GM08714 (cell line): ENCODE results near the gene VPS39.

Experiments used
- H3K4me3 ChIP-seq: fragments of 200-500 bp; sonication (Bioruptor generic); 2 replicates; pipeline ENCODE4 v1.5.1; 2014; ENCODE audit warnings: mild to moderate bottlenecking, low read length, inconsistent platforms
- ZNF274 ChIP-seq: IDR thresholded peaks from 2 replicates; pipeline ENCODE4 v1.6.1; 2012; ENCODE audit warnings: mild to moderate bottlenecking, low read depth, low read length

Gene VPS39

DNA sequence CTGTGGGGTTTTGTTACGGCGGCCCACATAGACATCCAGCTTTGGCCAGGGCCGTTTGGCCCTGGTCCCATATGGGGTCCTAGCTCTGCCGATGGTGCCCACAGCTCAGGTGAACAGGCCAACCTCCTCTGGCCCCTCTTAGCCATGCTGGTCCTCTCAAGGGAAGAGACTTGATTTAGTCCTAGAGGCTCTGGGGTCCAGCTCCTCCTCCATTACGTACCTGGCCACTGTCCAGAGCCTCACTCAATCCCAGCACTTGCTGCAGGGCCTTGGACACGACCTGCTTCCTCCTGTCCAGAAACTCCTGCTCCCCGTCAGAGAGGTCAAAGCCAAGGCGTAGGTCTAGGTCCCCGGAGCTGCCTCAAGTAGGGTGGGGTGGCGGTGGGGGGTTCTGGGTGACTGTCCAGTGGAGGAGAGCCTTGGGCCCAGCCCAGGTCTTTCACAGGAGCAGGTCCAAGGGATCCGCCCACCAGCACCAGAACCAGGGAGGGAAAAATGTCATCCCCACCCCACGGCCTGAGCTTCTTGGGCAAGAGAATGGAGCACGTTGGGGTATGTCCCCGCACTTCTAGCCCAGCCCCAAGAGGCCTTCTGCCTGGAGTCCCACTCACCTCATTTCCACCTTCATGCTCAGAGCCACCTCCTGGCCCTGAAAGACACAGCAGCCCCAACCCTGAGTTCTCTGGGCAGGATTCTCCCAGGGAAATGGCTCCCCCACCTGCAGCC is 58.4 kb downstream of the VPS39 start:
- H3K4me3 ChIP-seq, result no peak overlapping the region
- TF ChIP-seq ZNF274, result no peak

DNA sequence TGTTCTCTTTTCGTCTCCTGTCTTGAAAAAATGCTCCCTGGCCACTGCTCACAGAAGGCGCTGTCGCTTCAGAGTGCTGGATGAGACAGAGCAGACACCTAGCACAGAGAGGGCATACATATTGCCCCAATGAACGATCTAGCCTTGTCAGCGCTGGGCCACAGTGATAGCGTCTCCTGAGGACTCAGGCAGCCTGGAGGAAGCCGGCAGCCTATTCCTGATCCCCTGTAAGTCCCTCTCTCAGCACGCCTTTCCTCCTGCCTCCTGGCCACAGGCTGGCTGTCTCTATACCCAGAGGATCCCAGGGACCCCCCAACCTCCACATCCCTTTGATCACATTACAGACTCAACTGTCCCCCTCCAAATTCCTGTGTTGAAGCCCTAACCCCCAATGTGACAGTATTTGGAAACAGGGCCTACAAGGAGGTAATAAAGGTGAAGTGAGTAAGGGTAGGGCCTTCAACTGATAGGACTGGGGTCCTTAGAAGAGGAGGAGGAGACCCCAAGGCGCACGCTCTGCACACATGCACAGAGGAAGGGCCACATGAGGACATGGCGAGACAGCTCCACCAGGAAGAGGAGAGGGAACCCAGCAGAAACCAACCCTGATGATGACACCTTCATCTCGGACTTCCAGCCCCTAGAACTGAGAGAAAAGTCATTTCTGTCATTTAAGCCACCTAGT is 59.2 kb downstream of the VPS39 start:
- TF ChIP-seq ZNF274, result no peak
- H3K4me3 ChIP-seq, result no peak overlapping the region

DNA sequence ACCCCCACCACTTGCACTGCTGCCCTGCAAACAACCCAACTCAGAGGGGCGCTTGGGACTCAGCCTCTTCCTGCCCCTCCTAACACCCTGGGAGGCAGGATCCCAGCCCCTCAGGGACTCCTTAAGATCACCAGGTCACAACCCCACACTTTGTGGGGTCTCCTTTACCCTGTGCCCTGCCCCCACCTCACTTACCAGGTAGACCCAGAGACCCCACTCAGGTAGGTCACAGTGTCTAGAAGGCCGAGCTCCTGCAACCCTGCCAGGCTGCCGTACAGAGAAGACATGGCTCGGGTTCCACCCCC is 60.7 kb downstream of the VPS39 start:
- TF ChIP-seq ZNF274, result no peak
- no peak overlapping the region for H3K4me3 ChIP-seq

DNA sequence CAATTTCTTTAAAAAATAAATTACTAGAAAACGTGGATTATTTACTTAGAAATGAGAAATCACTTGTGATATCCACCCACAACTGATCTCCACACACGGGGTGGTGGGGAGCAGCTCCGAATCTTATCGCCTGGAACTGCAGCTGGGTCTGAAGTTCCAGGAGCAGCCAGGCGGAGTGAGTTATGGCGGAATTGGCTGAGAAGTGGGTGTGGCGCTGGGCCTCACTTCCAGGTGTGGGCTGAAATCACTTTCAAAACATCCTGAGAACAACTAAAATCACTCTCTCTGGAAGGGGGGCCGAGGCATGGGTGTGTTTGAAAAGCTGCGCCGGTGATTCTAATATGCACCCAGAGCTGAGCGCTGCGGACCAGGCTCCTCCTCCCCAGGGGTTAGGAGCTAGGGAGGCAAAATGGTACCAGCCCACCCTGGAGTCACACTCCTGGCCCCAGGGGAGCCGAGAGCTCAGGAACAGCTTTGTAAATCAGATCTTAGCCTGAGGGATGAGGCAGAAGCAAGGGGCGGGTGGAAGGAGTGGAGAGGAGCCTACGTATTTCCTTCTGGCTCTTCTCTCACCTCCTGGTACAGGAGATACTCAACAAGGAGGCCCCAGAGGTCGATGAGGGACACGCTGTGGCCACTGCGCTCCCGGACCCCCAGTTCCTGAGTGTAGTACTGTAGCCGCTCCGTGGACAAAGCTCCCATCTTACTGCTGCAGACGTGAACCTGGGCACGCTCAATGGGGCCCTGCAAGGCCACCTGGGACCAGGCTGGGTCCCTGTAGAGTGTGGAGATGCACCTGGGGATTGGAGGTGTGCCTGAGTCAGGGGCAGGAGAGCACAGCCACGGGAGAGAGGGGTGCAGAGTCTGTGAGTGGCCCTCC is 61.3 kb downstream of the VPS39 start:
- TF ChIP-seq ZNF274, result no peak
- no peak overlapping the region for H3K4me3 ChIP-seq

DNA sequence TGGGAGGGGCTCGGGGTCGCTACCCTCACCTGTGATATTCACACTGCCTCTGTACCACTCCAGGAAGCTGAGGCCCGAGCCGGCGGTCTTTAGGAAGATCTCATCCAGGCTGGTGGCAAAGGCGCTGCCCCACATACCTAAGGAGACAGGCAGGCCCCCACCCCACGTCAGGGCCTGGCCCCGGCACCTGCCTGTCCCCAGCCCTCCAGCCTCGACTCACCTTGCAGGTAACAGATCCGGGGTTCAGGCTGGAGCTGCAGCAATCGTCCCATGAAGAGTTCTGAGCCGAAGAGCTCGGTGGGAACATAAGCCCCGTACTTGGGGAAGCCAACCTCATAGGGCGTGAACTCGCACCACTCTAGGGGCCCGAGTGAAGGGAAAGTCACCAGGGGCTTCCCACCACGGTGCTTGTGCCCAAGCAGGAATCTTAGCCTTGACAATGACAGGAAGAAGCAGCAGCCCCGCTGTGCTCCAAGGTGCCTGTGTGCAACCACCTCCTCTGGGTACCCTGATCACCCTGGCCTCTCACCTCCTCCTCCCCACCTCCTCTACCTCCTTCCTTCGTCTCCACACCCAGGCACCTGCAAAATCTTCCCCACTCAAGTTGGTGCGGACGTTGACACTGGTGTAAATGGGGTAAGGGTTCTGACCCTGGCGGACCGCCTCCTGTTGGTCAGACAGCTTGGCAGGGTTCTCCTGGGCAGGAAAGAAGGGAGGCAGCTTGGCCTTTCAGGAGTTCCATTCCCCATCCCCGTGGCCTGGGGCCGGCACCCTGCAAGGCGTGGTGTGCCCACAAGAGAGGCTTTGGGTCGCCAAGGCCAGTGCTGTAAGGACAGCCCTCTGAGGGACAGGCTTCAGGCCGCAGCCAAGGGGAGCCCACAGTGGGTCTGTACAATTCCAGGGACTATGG is 62.3 kb downstream of the VPS39 start:
- TF ChIP-seq ZNF274, result no peak
- no peak overlapping the region for H3K4me3 ChIP-seq

DNA sequence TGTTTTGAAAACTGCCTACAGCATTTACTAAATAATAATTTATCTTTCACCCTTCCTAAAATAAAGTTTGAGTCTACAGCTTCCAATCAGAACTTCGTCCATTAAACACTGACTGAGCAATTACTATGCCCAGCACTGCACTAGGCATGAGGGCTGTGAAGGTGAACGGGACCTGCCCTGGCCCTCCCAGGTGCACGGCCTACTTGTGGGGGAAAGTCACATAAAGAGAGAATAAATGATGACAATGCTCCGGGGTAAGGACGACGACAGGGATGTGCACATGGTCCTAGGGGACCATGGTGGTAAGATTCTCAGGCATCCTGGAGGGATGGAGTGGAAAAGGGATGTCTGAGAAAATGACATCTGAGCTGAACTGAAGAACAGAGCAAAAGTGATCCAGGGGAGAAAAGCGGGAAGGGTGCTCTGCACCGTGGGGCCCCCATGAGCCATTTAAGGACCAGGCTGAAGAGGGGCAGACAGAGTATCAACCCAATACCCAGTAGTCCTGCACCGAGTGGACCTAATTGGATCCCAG is 63.2 kb downstream of the VPS39 start:
- TF ChIP-seq ZNF274, result no peak
- no peak overlapping the region for H3K4me3 ChIP-seq

DNA sequence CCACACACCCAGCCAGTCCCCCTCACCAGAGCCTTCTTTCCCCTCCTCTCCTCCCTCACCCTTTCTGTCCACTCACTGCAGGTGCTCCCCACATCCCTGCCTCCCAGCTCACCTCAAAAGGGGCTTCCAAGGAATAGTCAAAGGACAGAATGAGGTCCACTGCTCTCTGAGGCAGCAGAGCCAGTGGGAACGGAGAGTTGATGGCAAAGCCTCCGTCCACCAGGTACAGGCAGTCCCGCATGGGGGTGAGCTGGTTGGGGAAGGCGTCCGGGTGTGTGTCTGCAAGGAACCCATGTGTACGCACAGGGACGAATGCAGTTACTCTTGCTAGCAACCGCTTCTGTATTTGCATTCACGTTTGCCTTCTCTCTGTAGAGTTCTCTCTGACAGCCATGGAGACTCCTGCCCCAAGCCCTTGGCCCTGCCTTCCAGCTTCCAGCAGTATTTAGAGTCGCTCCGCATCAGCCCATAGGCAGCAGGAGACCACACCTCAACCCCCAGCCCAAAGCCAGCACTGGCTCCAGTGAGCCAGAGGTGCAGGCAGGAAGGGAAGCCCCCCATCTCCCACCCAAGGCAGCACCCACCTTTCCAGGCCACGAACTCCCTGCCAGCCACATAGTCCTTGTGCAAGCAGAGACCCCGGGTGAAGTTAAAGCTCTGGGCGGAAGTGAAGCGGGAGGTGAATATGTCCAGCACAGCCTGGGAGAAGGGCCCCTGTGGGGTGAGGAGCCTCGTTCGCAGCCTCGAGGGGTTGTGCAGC is 64.1 kb downstream of the VPS39 start:
- no peak for TF ChIP-seq ZNF274
- no peak overlapping the region for H3K4me3 ChIP-seq

DNA sequence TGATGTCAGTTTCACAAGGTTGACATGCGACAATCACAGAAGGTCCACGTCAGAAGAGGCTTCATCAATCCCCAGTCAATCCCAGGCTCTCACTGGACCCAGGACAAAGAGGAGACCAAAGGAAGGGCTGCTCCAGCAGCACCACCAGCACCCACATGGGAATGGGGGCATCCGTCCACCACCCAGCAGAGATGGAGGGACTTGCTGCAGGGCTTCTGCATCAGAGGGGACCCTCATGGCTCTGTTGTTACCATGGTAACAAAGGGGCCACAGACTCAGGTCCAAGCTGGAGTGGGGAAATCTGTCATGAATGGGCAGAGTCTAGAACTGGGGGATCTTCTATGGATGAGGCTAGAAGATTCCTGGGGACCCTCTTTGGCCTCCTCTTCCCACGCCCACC is 64.7 kb downstream of the VPS39 start:
- no peak for TF ChIP-seq ZNF274
- H3K4me3 ChIP-seq, result no peak overlapping the region

DNA sequence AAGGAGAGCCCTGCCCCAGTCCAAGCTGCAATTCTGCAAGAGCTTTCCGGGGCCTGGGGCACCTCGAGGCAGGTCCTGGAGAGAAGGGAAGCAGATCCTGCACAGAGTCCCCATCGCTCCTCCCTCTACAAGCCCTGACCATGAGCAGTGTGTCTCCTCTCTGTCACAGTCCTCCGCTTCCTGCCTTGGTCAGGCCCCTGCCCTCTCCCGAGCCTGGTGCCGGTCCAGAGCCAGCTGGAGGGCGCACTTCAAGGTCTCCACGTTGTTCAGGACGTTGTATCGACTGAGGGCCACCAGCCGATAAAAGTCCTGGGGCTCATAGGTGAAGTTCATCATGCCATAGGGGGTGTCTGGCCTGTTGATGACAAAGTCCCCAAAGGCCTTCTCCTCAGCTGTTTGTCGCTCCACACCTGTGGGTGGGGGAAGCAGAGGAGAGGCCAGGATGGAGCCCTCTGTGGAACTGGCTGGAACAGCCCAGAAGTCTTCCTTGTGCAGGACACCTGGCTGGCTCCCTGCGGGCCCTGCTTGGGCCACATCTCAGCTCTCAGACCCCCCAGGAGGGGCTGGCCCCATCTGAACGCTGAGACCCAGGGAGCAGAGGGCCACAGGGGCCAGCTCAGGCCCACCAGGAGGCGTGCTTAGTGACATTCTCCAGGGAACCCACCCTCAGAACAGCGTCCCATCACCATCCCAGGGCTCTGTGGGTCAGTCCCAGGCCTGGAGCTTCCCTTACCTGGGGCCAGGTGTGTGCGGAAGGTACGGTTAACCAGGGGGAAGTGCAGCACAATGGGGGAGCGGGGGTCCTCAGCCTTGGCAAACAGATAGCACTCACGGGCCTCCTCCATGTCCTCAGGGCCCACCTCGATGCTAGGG is 66.1 kb downstream of the VPS39 start:
- no peak overlapping the region for H3K4me3 ChIP-seq
- no peak for TF ChIP-seq ZNF274

DNA sequence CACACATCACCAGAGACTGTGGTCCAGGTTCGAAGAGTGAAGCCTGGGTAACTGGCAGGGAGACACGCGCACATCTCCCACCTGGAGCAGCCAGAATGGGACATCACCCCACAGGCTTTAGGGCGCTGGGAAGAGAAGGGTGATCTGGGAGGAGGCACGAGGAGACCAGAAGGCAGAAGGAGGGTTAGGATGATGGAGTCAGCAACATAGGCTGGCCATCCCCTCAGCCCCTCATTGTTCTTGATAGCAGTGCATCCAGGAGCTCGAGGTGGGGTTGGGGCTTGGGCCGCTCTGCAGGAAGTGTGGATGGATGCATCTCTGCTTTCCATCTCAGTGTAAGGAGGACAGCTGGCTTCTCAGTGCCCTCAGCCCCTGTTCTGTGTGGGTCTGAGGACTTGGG is 66.9 kb downstream of the VPS39 start:
- H3K4me3 ChIP-seq, result no peak overlapping the region
- no peak for TF ChIP-seq ZNF274

DNA sequence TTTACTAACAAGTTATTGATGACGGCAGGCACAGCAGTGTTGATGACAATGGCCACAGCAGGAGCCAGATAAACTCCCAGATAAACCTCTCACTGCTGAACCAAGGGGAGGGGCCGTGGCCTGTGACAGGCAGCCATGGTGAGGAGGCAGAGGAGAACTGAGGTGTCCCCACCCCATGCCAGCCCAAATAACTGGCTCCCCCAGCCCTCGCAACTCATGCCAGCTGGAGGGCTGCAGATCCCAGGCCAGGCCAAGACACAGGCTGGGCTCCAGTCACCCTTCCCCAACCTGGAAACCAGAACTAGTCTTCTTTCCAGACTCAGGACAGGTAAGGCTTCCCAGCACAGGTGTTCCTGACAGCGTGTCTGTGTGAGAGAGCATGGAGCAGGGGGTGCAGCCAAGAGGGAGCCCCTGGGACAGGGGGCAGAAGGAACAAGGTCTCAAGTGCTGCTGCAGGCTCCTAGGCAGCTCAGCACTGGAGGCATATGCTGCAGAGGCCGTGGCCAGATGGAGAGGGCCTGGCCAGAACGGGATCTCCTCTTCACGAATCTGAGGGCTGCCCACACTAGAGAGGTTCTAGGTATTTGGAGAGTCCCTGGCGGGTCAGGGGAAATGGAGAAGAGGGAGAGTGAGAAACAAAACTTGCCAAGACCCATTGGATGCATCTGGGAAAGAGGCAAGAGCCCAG is 67.6 kb downstream of the VPS39 start:
- no peak for TF ChIP-seq ZNF274
- H3K4me3 ChIP-seq, result no peak overlapping the region

DNA sequence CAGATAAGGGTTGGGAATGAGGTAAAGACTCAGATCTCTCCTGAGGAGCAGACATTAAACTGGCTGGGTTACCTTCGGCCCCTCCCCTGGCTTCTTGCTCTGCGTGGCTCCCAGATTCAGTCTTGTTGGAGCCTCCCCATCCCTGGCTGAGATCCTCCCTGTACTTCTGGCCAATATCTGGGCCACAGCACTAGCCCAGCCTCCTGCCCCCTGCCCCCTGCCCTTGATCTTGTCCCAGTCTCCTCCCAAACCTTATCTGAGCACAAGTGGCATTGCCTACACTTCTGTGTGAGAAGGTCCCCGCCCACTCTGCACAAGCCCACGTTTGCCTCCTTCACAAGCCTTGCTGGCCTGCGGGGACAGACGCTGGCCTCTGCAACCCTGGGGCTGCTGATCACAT is 68.5 kb downstream of the VPS39 start:
- no peak for TF ChIP-seq ZNF274
- no peak overlapping the region for H3K4me3 ChIP-seq
